ENCODE data around the gene KRTAP4-6.
"Not testable (repeated sequence)": the region's sequence is repeated elsewhere in the genome, so short reads cannot be mapped to it uniquely, and the experiment has no call there.

The KRTAP4-6 gene

GRCh38 chr17:41104386-41105038, 35.8 kb downstream of the KRTAP4-6 start:
- not testable (repeated sequence) for DNase-seq

DNA sequence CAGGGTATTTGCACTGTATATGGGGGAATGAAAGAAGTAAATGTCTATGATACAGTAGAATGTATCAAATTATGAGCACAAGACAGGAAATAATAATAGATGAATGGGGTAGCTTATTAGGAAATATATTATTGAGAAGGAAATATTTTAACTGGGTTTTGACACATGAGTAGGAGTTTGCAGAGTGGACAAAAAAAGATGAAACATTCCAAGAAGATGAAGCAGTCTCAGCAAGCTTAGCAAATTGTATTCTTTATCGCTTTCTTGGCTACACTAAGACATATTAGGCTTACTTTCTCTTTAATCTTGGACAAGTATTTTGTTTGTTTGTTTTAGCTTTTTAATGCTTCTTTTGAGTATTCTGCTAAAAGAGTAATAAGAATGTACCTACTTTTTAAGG, 36.4 kb downstream of the KRTAP4-6 start:
- no peak for DNase-seq

- DNase-seq: no peak
Measured at GRCh38 chr17:41101586-41102259, 38.6 kb downstream of the KRTAP4-6 start, which contains the start of gene KRTAP4-16. KRTAP4-16 (minus strand) TSS chr17:41102209; CDS start chr17:41102209, 0 bp downstream.

GRCh38 chr17:41099682-41100480, 40.5 kb downstream of the KRTAP4-6 start:
- DNase-seq: not testable (repeated sequence)

GRCh38 chr17:41098481-41098880, 41.9 kb downstream of the KRTAP4-6 start:
- DNase-seq: no peak

DNA sequence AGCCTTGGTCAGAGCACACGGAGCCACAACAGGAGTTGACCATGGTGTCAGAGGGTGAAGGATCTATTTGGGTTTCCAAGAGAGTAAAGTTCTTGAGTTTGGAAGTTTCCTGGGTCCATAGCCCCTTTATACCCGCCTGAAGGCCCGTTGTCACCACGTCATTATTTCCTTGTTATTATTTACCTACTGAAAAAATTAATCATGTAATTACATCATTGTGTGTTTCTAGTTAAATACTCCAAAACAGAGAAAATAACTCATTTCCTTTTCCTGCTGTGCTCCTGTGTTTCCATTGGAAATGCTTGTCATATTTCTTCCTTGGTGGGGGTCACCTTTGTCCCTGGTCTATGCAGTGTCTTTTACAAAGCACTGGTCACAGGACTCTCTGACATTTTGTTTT, 42.3 kb downstream of the KRTAP4-6 start, which contains the start of gene KRTAP4-8:
Gene KRTAP4-8, minus strand, starts transcription at position 101 of the 400 bp plus-strand sequence. Its CDS starts 58 bp downstream, at position 43.
- no peak for DNase-seq

GRCh38 chr17:41096055-41096454, 44.3 kb downstream of the KRTAP4-6 start:
- no peak for DNase-seq
